Activated CD8-positive, alpha-beta memory T cell treated with anti-CD3 and anti-CD28 coated beads, Interleukin-2, amount 50 U/mL, for 1 hour (primary cell): ENCODE results near the gene ME3.

ENCODE experiments used
- DNase-seq: peaks from one replicate; pipeline ENCODE4 v3.0.0-alpha.2; 2020; ENCODE audit errors: extremely low read depth

The ME3 gene

GRCh38 chr11:86488553-86488952 is 183.9 kb downstream of the ME3 start:
- DNase-seq: no peak

GRCh38 chr11:86487671-86488070 is 184.7 kb downstream of the ME3 start:
- DNase-seq: no peak

GRCh38 chr11:86486261-86487030 is 186.0 kb downstream of the ME3 start:
- no peak for DNase-seq

GRCh38 chr11:86484795-86485166 is 187.6 kb downstream of the ME3 start:
- DNase-seq: no peak

- DNase-seq: no peak
Measured at GRCh38 chr11:86483940-86484794, 188.2 kb downstream of the ME3 start.

GRCh38 chr11:86483610-86483939 is 188.8 kb downstream of the ME3 start:
- DNase-seq: no peak

- DNase-seq: no peak
Measured at GRCh38 chr11:86482692-86483091, 189.7 kb downstream of the ME3 start.

GRCh38 chr11:86481399-86481798 is 191.0 kb downstream of the ME3 start:
- DNase-seq: no peak

- no peak for DNase-seq
Measured at GRCh38 chr11:86478348-86478747, 194.1 kb downstream of the ME3 start.

- no peak for DNase-seq
Measured at GRCh38 chr11:86477495-86478155, 194.8 kb downstream of the ME3 start.

GRCh38 chr11:86476109-86476861 is 196.1 kb downstream of the ME3 start:
- DNase-seq: no peak

- no peak for DNase-seq
Measured at GRCh38 chr11:86475027-86475426, 197.4 kb downstream of the ME3 start.

GRCh38 chr11:86473991-86474833 is 198.2 kb downstream of the ME3 start:
- DNase-seq: no peak

- DNase-seq: no peak
Measured at GRCh38 chr11:86469491-86470388, 202.7 kb downstream of the ME3 start.

- no peak for DNase-seq
Measured at GRCh38 chr11:86468169-86468568, 204.2 kb downstream of the ME3 start.

- DNase-seq: no peak
Measured at GRCh38 chr11:86464509-86465221, 207.8 kb downstream of the ME3 start.

- no peak for DNase-seq
Measured at GRCh38 chr11:86463955-86464354, 208.5 kb downstream of the ME3 start.

GRCh38 chr11:86463120-86463519 is 209.3 kb downstream of the ME3 start:
- no peak for DNase-seq

- no peak for DNase-seq
Measured at GRCh38 chr11:86461892-86462291, 210.5 kb downstream of the ME3 start.
